Endometrial microvascular endothelial cells (primary cell): ENCODE results near the gene MORN1. TPM values are rescaled to one million over a fixed set of nuclear protein-coding genes. Genes with fewer than 3 reads are reported as not detected.

Experiments
- in situ Hi-C: cut with HindIII; loops from 2 replicates; pipeline ENCODE4 v1.10.0; 2017; ENCODE audit warnings: low sequenced_read_pairs, low pct_unique_long_range_greater_than_20kb; ENCODE audit errors: inconsistent ontology term
- total RNA-seq: library from RNA; depleted of rRNA; stranded (reverse); fragments of >200 nt; gene quantifications from one replicate; pipeline ENCODE4 v1.2.3, GENCODE V29; 2015; ENCODE audit errors: inconsistent ontology term

The MORN1 gene
- total RNA-seq, 1 donor from 2014 or later = 2.4 TPM

DNA sequence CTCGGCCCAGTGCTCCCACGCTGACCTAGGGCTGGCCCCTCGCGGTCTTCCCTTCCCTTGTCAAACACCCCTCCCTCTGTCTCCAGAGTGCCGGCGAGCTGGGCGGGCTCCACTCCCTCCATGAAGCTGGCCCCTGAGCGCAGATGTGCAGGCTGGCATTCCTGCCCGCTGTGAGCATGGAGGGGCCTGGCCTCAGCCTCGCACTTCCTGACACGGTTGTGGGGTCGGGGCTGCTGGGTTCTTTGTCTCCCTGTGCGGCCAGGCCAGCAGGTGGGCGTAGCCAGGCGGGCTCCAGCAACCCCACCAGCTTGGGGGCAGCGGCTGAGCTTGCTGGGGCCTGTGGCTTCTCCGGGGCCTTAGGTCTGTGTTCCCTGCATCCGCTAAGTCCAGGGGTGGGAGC, 35.2 kb upstream of the MORN1 start:
- in situ Hi-C loops = no loop called here

DNA sequence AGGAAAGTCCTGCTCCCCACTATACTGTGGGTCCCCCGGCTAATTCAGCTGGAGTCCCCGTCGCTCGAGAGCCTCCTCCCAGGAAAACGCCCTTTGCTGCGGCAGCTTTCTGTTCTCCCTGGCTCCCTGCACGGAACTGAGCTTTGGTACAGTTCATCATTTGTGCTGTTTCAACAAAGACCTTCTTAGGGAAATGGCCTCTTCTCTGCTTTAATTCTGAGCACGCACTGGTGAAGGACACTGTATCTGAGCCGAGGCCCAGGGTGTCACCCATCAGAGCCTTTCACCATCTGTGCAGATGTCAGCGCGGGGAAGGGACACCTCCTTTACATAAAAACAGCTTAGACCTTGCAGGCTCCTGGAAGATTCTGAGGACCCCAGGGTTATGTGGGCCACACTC, 34.5 kb upstream of the MORN1 start:
- in situ Hi-C loops = no loop called here

GRCh38 chr1:2422523-2422922, 31.2 kb upstream of the MORN1 start:
- in situ Hi-C loops = no loop called here

GRCh38 chr1:2419416-2419815, 28.1 kb upstream of the MORN1 start:
- in situ Hi-C loops = no loop called here

- in situ Hi-C loops = no loop called here
Measured at GRCh38 chr1:2418791-2419320, 27.5 kb upstream of the MORN1 start.

DNA sequence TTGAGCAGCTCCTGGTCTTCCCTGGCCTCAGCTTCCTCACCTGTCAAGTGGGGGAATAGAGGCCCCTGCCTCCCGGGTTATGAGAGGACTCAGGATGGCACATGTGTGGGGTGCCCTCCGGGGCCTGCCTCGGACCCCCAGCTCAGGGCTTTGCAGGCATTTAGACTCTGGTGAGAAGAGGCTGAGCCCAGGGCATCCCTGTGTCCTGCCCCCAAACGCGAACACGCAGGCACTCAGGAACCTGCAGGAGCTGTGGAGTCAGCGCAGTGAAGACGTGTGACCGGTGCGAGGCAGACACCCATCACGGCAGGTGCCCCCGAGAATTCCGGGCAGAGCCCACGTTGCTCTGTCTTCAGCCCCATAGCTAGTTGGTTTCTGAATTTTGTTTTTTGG, 26.5 kb upstream of the MORN1 start:
- in situ Hi-C loops = no loop called here

GRCh38 chr1:2417083-2417832, 25.9 kb upstream of the MORN1 start:
- in situ Hi-C loops = no loop called here

DNA sequence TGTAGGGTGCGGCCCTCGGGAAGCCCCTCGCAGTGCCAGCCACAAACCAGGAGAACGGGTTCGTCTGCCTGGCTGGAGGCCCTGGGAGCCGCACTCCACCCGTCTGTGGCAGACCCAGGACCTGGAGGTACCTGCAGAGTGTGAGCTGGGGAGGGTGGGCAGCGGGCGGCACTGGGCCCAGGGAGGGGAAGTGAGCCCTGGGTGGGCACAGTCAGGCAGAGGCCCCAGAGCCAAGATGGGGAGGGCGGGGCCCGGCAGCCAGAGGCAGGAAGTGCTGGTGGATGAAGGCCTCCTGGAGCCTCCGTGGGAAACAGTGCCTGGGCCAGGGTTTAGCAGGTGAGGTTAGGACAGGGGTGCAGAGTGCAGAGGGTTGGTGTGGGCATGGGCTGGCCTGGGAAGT, 25.0 kb upstream of the MORN1 start:
- in situ Hi-C loops = no loop called here

GRCh38 chr1:2415801-2416208, 24.5 kb upstream of the MORN1 start:
- in situ Hi-C loops = no loop called here

DNA sequence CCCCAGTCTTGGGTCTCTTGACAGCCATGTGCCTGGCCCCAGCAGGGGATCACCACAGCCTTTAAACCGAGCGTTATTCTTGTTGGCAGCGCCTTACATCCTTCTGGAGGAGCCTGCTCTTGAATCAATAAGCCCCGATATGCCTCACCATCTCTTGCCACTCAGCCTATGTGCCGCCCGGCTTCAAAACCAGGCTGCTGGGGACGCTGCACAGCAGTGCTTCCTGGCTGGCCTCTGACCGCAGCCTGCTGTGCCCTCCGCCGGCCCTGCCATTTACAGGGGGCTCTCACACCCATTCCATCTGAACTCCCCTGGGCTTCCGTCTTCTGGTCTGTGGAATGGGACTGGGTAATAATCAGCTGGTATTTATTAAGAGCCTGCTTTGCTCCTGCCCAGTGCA, 24.0 kb upstream of the MORN1 start:
- in situ Hi-C loops = no loop called here

GRCh38 chr1:2414297-2414958, 23.1 kb upstream of the MORN1 start:
- in situ Hi-C loops = no loop called here

- in situ Hi-C loops = no loop called here
Measured at GRCh38 chr1:2413495-2414296, 22.3 kb upstream of the MORN1 start.

- in situ Hi-C loops = no loop called here
Measured at GRCh38 chr1:2412773-2413494, 21.6 kb upstream of the MORN1 start.

DNA sequence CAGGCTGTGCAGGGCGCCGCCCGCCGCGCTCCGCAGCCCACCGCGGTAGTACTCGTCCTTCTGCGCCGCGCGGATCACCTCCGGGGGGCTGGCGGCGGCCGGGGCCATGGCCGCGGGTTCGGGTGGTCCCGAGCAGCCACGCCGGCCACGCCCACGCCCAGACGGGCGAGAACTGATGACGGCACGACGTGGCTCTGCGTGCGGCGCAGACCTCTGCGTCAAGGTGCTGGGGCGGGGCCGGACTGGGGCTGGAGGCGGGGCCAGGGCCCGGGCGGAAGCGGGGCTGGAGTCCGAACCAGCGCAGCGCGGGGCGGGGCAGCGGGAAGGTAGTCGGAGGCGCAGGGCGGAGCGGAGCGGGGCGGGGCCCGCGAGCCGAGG, 21.0 kb upstream of the MORN1 start, which contains the start of gene PEX10:
PEX10 (minus strand) TSS at position 170 of the 378 bp plus-strand sequence; CDS start at position 108, 62 bp downstream.
- in situ Hi-C loops = no loop called here

- in situ Hi-C loops = no loop called here
Measured at GRCh38 chr1:2411801-2412394, 20.5 kb upstream of the MORN1 start.

DNA sequence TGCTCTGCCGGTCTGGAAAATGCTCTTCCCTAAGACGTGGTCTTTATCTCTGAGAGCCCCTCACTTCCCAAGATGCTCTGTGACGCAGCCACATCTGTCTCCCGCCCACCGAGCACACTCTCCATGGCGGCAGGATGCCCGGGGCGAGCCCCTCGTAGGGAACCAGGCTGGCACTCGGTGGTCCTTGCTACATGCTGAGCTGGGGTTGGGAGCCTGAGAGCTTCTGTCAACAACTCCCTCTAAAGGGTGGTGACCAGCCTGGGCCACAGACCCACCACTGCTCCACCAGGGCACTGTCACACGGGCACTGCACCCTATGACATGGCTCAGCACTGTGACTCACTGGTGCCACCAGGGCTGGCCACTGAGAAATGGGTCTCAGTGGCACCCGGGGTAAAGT, 18.4 kb upstream of the MORN1 start:
- in situ Hi-C loops = no loop called here

DNA sequence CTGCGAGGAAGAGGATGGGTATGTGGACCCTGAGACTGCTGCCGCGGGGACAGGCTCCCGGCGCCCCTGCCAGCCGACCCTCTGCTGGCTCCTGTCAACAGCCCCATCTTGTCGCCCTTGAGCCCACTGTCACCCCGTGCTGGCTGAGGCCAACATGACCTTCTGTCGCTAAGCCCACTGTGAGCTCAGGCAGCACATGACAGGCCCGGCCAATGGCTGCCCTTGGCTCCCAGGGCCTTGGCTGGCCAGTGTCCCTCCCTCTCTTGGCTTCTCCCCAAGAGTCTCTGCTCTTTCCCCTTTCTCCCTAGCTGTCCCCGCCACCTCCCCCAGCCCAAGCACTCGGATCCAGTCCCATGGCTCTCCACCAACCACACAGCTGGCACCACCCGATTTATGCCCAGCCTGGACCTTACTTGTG, 17.5 kb upstream of the MORN1 start:
- in situ Hi-C loops = no loop called here

GRCh38 chr1:2408456-2408855, 17.1 kb upstream of the MORN1 start:
- in situ Hi-C loops = no loop called here

- in situ Hi-C loops = no loop called here
Measured at GRCh38 chr1:2407991-2408275, 16.6 kb upstream of the MORN1 start.
